ENCODE data around the gene NUAK1. TPM values are rescaled to one million over a fixed set of nuclear protein-coding genes. Genes with fewer than 3 reads are reported as not detected.

The NUAK1 gene
- total RNA-seq, 1 experiment from 2014 or later = 7.4 TPM

GRCh38 chr12:106144847-106145246, 6.1 kb upstream of the NUAK1 start:
- ATAC-seq (no peak), DNase-seq (ENCODE audit: low read depth, low spot score) (no peak)
- intact Hi-C loops (cut with micrococcal nuclease) = no loop called here
- ChIA-PET RAD21 (ENCODE audit: low non-redundant PET in 1 of 2, low total read pairs in 2 of 2, uncharacterized antibody in 2 of 2, unreplicated experiment in 2 of 2) (no interaction called here), POLR2A (no interaction called here), CTCF (interaction anchor here (1.1 kb wide), 1 partner anchor 8 kb away, joined by 3 read pairs; no protein-coding TSS in a partner anchor)
- Histone ChIP-seq H3K9me3 (ENCODE audit: control insufficient read depth in 1 of 2, insufficient read depth in 1 of 2, low read depth in 1 of 2, low read length in 2 of 2) (no peaks in the 10 kb centered on the region), H3K27ac (ENCODE audit: low read depth, low read length) (no peak overlapping the region), H3K27me3 (ENCODE audit: insufficient read depth, low read length) (no peaks in the 10 kb centered on the region), H3K4me3 (replicated peaks in 1 of 2; ENCODE audit: low read depth in 1 of 2, low read length in 2 of 2) (no peak overlapping the region), H3K9me2 (ENCODE audit: insufficient read depth) (no peaks in the 10 kb centered on the region), H2AFZ (ENCODE audit: low read depth, low read length, poor library complexity, severe bottlenecking) (no peak overlapping the region), H3K36me3 (ENCODE audit: control insufficient read depth in 1 of 2, insufficient read depth in 2 of 2, low read length in 2 of 2) (no peaks in the 10 kb centered on the region), H3K4me1 (ENCODE audit: control insufficient read depth in 1 of 2, insufficient read depth in 2 of 2, low read length in 2 of 2) (peaks cover 16 to 18% of the 10 kb centered on the region in 2 experiments), H4K20me1 (ENCODE audit: insufficient read depth) (no peaks in the 10 kb centered on the region), H3K79me2 (ENCODE audit: insufficient read depth, low read length) (no peaks in the 10 kb centered on the region), H3K4me2 (ENCODE audit: low read length) (no peak overlapping the region), H3K9ac (ENCODE audit: low read length) (no peak overlapping the region)
- no peak for TF ChIP-seq RAD21 (IDR thresholded peaks at IDR 0.05; ENCODE audit: low read depth)
- BruUV-seq (replicated peaks) = no TSS peak

DNA sequence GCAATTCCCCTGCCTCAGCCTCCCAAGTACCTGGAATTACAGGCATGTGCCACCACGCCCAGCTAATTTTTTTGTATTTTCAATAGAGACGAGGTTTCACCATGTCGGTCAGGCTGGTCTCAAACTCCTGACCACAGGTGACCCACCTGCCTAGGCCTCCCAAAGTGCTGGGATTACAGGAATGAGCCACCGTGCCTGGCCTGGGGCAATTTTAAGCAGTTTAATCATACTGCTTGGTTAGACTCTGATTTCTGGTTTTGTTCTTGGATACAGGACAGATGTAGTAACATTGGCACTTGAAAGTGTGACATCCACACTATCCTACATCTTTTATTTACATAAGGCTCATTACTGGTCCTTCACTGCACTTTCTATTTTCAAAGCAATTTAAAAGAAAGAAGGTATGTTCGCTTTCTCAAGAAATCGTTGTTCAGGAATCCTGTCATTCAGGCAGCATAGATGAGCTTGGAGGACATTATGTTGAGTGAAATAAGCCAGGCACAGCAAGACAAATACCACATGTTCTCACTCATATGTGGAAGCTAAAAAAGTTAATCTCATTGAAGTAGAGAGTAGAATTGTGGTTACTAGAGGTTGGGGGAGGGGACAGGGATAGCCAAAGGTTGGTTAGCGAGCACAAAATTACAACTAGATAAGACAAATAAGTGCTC, 4.0 kb upstream of the NUAK1 start:
- H3K27me3 ChIP-seq (ENCODE audit: insufficient read depth, low read length) = no peaks in the 10 kb centered on the region
- ChIA-PET POLR2A (no interaction called here), CTCF (interaction anchor here (1.5 kb wide), 1 partner anchor 722 kb away, joined by 5 read pairs; no protein-coding TSS in a partner anchor), RAD21 (ENCODE audit: low non-redundant PET in 1 of 2, low total read pairs in 2 of 2, uncharacterized antibody in 2 of 2, unreplicated experiment in 2 of 2) (no interaction called here)
- no peaks in the 10 kb centered on the region for H3K9me3 ChIP-seq (ENCODE audit: control insufficient read depth in 1 of 2, insufficient read depth in 1 of 2, low read depth in 1 of 2, low read length in 2 of 2)
- H3K4me1 ChIP-seq (ENCODE audit: control insufficient read depth in 1 of 2, insufficient read depth in 2 of 2, low read length in 2 of 2) = peaks cover 18 to 25% of the 10 kb centered on the region in 2 experiments
- no peaks in the 10 kb centered on the region for H3K79me2 ChIP-seq (ENCODE audit: insufficient read depth, low read length)
- TF ChIP-seq POLR2A (IDR thresholded peaks at IDR 0.05; ENCODE audit: borderline replicate concordance, extremely low read depth, insufficient read depth, insufficient read length) (no peak), SP1 (IDR thresholded peaks at IDR 0.05; ENCODE audit: low read depth) (no peak), SRF (IDR thresholded peaks at IDR 0.05; ENCODE audit: low read depth) (no peak), YY1 (IDR thresholded peaks at IDR 0.05; ENCODE audit: extremely low read depth, insufficient replicate concordance, low read depth, low read length) (no peak), ZBTB33 (IDR thresholded peaks at IDR 0.05; ENCODE audit: extremely low read depth, insufficient replicate concordance, low read length) (no peak), TCF7L2 (IDR thresholded peaks at IDR 0.05; ENCODE audit: borderline replicate concordance, extremely low read depth, insufficient read depth, insufficient read length) (no peak), ZFX (IDR thresholded peaks at IDR 0.05) (no peak), POLR2AphosphoS5 (IDR thresholded peaks at IDR 0.05; ENCODE audit: low read depth, low read length) (no peak), EZH2 (IDR thresholded peaks at IDR 0.05) (no peak), CEBPB (IDR thresholded peaks at IDR 0.05; ENCODE audit: low read depth) (no peak), JUND (IDR thresholded peaks at IDR 0.05) (no peak), ZNF274 (IDR thresholded peaks at IDR 0.05; ENCODE audit: low read depth, low read length) (no peak), FOSL1 (IDR thresholded peaks at IDR 0.05; ENCODE audit: low read depth) (no peak), ELF1 (IDR thresholded peaks at IDR 0.05; ENCODE audit: borderline replicate concordance, low read depth) (no peak)
- TF ChIP-seq, protein P1, sequence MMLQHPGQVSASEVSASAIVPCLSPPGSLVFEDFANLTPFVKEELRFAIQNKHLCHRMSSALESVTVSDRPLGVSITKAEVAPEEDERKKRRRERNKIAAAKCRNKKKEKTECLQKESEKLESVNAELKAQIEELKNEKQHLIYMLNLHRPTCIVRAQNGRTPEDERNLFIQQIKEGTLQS (IDR thresholded peaks at IDR 0.05) = no peak
- TF ChIP-seq, protein P2, sequence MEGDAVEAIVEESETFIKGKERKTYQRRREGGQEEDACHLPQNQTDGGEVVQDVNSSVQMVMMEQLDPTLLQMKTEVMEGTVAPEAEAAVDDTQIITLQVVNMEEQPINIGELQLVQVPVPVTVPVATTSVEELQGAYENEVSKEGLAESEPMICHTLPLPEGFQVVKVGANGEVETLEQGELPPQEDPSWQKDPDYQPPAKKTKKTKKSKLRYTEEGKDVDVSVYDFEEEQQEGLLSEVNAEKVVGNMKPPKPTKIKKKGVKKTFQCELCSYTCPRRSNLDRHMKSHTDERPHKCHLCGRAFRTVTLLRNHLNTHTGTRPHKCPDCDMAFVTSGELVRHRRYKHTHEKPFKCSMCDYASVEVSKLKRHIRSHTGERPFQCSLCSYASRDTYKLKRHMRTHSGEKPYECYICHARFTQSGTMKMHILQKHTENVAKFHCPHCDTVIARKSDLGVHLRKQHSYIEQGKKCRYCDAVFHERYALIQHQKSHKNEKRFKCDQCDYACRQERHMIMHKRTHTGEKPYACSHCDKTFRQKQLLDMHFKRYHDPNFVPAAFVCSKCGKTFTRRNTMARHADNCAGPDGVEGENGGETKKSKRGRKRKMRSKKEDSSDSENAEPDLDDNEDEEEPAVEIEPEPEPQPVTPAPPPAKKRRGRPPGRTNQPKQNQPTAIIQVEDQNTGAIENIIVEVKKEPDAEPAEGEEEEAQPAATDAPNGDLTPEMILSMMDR (IDR thresholded peaks at IDR 0.05 in 2 of 3, conservative IDR thresholded peaks at IDR 0.05 in 1 of 3; ENCODE audit: borderline replicate concordance in 1 of 3, insufficient read depth in 1 of 3, low read depth in 2 of 3, low read length in 2 of 3) = no peak
- ATAC-seq (no peak), DNase-seq (ENCODE audit: low read depth, low spot score) (no peak)
- no peaks in the 10 kb centered on the region for H4K20me1 ChIP-seq (ENCODE audit: insufficient read depth)
- H3K9ac ChIP-seq (ENCODE audit: low read length) = no peak overlapping the region
- H3K4me3 ChIP-seq (replicated peaks in 1 of 2; ENCODE audit: low read depth in 1 of 2, low read length in 2 of 2) = no peak overlapping the region
- H3K27ac ChIP-seq (ENCODE audit: low read depth, low read length) = no peak overlapping the region
- intact Hi-C loops (cut with micrococcal nuclease) = no loop called here
- no peaks in the 10 kb centered on the region for H3K9me2 ChIP-seq (ENCODE audit: insufficient read depth)
- H3K4me2 ChIP-seq (ENCODE audit: low read length) = no peak overlapping the region
- no TSS peak for BruUV-seq (replicated peaks)
- H3K36me3 ChIP-seq (ENCODE audit: control insufficient read depth in 1 of 2, insufficient read depth in 2 of 2, low read length in 2 of 2) = no peaks in the 10 kb centered on the region
- H2AFZ ChIP-seq (ENCODE audit: low read depth, low read length, poor library complexity, severe bottlenecking) = no peak overlapping the region

Measured in HCT116 (cell line).